Keratinocyte (primary cell): ENCODE results near the gene MLLT1. TPM values are rescaled to one million over a fixed set of nuclear protein-coding genes. Genes with fewer than 3 reads are reported as not detected.
A peak's percentile ranks its signal among the peaks of the same experiment; 100 is the strongest.

Experiments
- DNase-seq: peaks from one replicate; pipeline ENCODE4 v3.0.0-alpha.2; 2011; ENCODE audit warnings: low read depth, missing footprints, low spot score
- FAIRE-seq: peaks from 2 replicates; lab custom pipeline; 2011; peaks lifted over from hg19 to GRCh38; lab: Jason Lieb, UNC
- H2AFZ ChIP-seq: 2 replicates; pipeline ENCODE4 v1.6.0; 2012; ENCODE audit warnings: low read length, control low read depth, inconsistent platforms; ENCODE audit not compliant: control insufficient read depth
- H3K27ac ChIP-seq: 2 replicates; pipeline ENCODE4 v1.5.1; 2011; ENCODE audit warnings: low read length; ENCODE audit not compliant: control insufficient read depth, insufficient read depth
- H3K27me3 ChIP-seq: 3 replicates; pipeline ENCODE4 v1.6.0; 2011; ENCODE audit warnings: low read length; ENCODE audit not compliant: control insufficient read depth, insufficient read depth; ENCODE audit errors: extremely low read depth
- H3K36me3 ChIP-seq, 2 experiments: 2 replicates in 1 of 2; 3 replicates in 1 of 2; pipeline ENCODE4 v1.5.1; 2011; ENCODE audit warnings: low read length in 2 of 2, mild to moderate bottlenecking in 1 of 2; ENCODE audit not compliant: control insufficient read depth in 2 of 2, insufficient read depth in 2 of 2; ENCODE audit errors: extremely low read depth in 1 of 2
- H3K4me1 ChIP-seq: 3 replicates; pipeline ENCODE4 v1.5.1; 2011; ENCODE audit warnings: low read length; ENCODE audit not compliant: control insufficient read depth, insufficient read depth; ENCODE audit errors: extremely low read depth
- H3K4me2 ChIP-seq: 3 replicates; pipeline ENCODE4 v1.6.0; 2011; ENCODE audit warnings: low read depth, low read length; ENCODE audit not compliant: control insufficient read depth, insufficient read depth; ENCODE audit errors: extremely low read depth
- H3K4me3 ChIP-seq, 3 experiments: fragments of 200-600 bp in 1 of 3; sonication (generic) in 1 of 3; 2 replicates in 2 of 3; 3 replicates in 1 of 3; pipeline ENCODE4 v1.5.1; 2011 to 2016; ENCODE audit warnings: low read length in 3 of 3, mild to moderate bottlenecking in 3 of 3, control low read depth in 2 of 3, inconsistent platforms in 1 of 3, low read depth in 1 of 3, mixed read lengths in 1 of 3, mixed run types in 1 of 3, moderate library complexity in 1 of 3; ENCODE audit not compliant: control insufficient read depth in 2 of 3, insufficient read depth in 2 of 3; ENCODE audit errors: extremely low read depth in 1 of 3
- H3K79me2 ChIP-seq: 2 replicates; pipeline ENCODE4 v1.6.0; 2012; ENCODE audit warnings: low read length; ENCODE audit not compliant: control insufficient read depth, insufficient read depth
- H3K9ac ChIP-seq: 3 replicates; pipeline ENCODE4 v1.6.0; 2011; ENCODE audit warnings: low read length; ENCODE audit not compliant: control insufficient read depth, insufficient read depth; ENCODE audit errors: extremely low read depth
- H3K9me1 ChIP-seq: 3 replicates; pipeline ENCODE4 v1.6.0; 2011; ENCODE audit warnings: low read length; ENCODE audit not compliant: control insufficient read depth, insufficient read depth; ENCODE audit errors: extremely low read depth
- H3K9me3 ChIP-seq: 2 replicates; pipeline ENCODE4 v1.5.1; 2012; ENCODE audit warnings: low read depth, low read length; ENCODE audit not compliant: control insufficient read depth
- H4K20me1 ChIP-seq: 3 replicates; pipeline ENCODE4 v1.6.0; 2011; ENCODE audit warnings: low read length; ENCODE audit not compliant: control insufficient read depth, insufficient read depth; ENCODE audit errors: extremely low read depth
- CTCF ChIP-seq, 3 experiments: IDR thresholded peaks in 1 of 3; conservative IDR thresholded peaks in 1 of 3; optimal IDR thresholded peaks in 1 of 3; 2 replicates in 2 of 3; 3 replicates in 1 of 3; pipeline versions ENCODE3 to v1.5.1; 2011; ENCODE audit warnings: low read length in 3 of 3, mild to moderate bottlenecking in 3 of 3, moderate library complexity in 2 of 3, control low read depth in 1 of 3, inconsistent platforms in 1 of 3; ENCODE audit not compliant: insufficient read depth in 2 of 3; ENCODE audit errors: extremely low read depth in 1 of 3
- EZH2 ChIP-seq: IDR thresholded peaks from one replicate; pipeline ENCODE4 v1.6.1; 2012; ENCODE audit warnings: inconsistent platforms, mild to moderate bottlenecking, low read length, moderate library complexity
- dilution Hi-C: fragments of 300-500 bp; cut with MboI; formaldehyde crosslinking; loops from one replicate; pipeline ENCODE4 v1.7.0; 2020; ENCODE audit warnings: low sequenced_read_pairs; ENCODE audit not compliant: extremely low pct_ligation_motif_present
- polyA plus RNA-seq, 5 experiments: library from polyadenylated mRNA; depleted of rRNA in 3 of 5; stranded (reverse) in 3 of 5; stranded (forward) in 1 of 5; unstranded in 1 of 5; fragments of >200 nt; gene quantifications; 1 replicate in 1 of 5; 2 replicates in 3 of 5; 3 replicates in 1 of 5; pipeline versions ENCODE4 v1.2.1 to v1.2.3, GENCODE V29; 2011 to 2012; ENCODE audit warnings: missing spikeins in 2 of 5, low read depth in 1 of 5, low replicate concordance in 1 of 5

The MLLT1 gene
- polyA plus RNA-seq, 1 donor (not counting 4 experiments of a cell fraction or from before 2014, with no cell fraction given), result 8.3 TPM

GRCh38 chr19:6250024-6250615, 29.7 kb downstream of the MLLT1 start:
- TF ChIP-seq CTCF (optimal IDR thresholded peaks at IDR 0.05 in 1 of 3, IDR thresholded peaks at IDR 0.05 in 1 of 3, conservative IDR thresholded peaks at IDR 0.05 in 1 of 3; ENCODE audit: extremely low read depth in 1 of 3, insufficient read depth in 2 of 3, low read length in 3 of 3), result no peak
- no peak for TF ChIP-seq EZH2
- peak overlapping the region; percentile 8 for H3K4me2 ChIP-seq
- H3K9me1 ChIP-seq, result peaks cover 3% of the 10 kb centered on the region
- peaks cover 0 to 5% of the 10 kb centered on the region in 2 experiments for H3K36me3 ChIP-seq
- no peak overlapping the region for H2AFZ ChIP-seq
- H3K9ac ChIP-seq, result no peak overlapping the region
- DNase-seq (no peak), FAIRE-seq (no peak)
- H4K20me1 ChIP-seq, result peaks cover 4% of the 10 kb centered on the region
- peaks cover 69% of the 10 kb centered on the region for H3K79me2 ChIP-seq
- H3K4me3 ChIP-seq, result no peak overlapping the region
- no peaks in the 10 kb centered on the region for H3K9me3 ChIP-seq
- no peaks in the 10 kb centered on the region for H3K27me3 ChIP-seq
- dilution Hi-C loops, result no loop called here
- H3K27ac ChIP-seq, result no peak overlapping the region
- H3K4me1 ChIP-seq, result peaks cover 7% of the 10 kb centered on the region

- Histone ChIP-seq H4K20me1 (peaks cover 5% of the 10 kb centered on the region), H3K4me3 (no peak overlapping the region), H3K27me3 (no peaks in the 10 kb centered on the region), H3K36me3 (peaks cover 0 to 5% of the 10 kb centered on the region in 2 experiments), H3K9me1 (peaks cover 3% of the 10 kb centered on the region), H3K9me3 (no peaks in the 10 kb centered on the region), H2AFZ (no peak overlapping the region), H3K79me2 (peaks cover 70% of the 10 kb centered on the region), H3K4me1 (peaks cover 7% of the 10 kb centered on the region), H3K4me2 (no peak overlapping the region), H3K9ac (no peak overlapping the region), H3K27ac (no peak overlapping the region)
- DNase-seq (no peak), FAIRE-seq (no peak)
- dilution Hi-C loops, result no loop called here
- TF ChIP-seq CTCF (optimal IDR thresholded peaks at IDR 0.05 in 1 of 3, IDR thresholded peaks at IDR 0.05 in 1 of 3, conservative IDR thresholded peaks at IDR 0.05 in 1 of 3; ENCODE audit: extremely low read depth in 1 of 3, insufficient read depth in 2 of 3, low read length in 3 of 3) (no peak), EZH2 (no peak)
Measured at GRCh38 chr19:6249296-6249695, 30.5 kb downstream of the MLLT1 start.
